GM12865 (cell line): Measurements from ENCODE around the gene NR4A2.

Experiments used
- DNase-seq: peaks from one replicate; pipeline ENCODE4 v3.0.0; 2010; ENCODE audit warnings: low read depth
- H3K4me3 ChIP-seq: 2 replicates; pipeline ENCODE4 v1.5.1; 2011; ENCODE audit warnings: mild to moderate bottlenecking, low read depth, low read length, control low read depth
- CTCF ChIP-seq: IDR thresholded peaks from 2 replicates; pipeline ENCODE4 v1.5.1; 2011; ENCODE audit warnings: low read length, control low read depth, low read depth, inconsistent platforms; ENCODE audit not compliant: insufficient read depth; ENCODE audit errors: missing control alignments

The NR4A2 gene

DNA sequence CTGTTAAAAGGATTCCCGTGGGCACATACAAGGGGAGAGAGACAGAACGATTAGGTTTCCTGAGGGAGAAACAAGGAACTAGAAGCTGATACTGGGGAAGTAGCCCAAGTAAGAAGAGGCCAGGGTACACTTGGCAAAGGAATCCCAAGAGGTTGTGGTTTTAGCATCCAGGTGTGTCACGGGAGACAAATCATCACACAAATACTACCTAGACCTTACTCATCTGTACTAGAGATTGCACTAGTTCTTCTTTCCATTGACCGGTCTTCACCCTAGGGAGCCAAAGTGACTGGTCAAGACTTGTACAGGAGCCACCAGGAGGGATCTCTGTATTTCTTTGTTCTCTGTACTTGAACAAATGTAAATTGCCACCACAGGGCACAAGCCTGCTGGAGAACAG lies 14.2 kb upstream of the NR4A2 start:
- no peak for DNase-seq
- no peak overlapping the region for H3K4me3 ChIP-seq
- no peak for TF ChIP-seq CTCF

DNA sequence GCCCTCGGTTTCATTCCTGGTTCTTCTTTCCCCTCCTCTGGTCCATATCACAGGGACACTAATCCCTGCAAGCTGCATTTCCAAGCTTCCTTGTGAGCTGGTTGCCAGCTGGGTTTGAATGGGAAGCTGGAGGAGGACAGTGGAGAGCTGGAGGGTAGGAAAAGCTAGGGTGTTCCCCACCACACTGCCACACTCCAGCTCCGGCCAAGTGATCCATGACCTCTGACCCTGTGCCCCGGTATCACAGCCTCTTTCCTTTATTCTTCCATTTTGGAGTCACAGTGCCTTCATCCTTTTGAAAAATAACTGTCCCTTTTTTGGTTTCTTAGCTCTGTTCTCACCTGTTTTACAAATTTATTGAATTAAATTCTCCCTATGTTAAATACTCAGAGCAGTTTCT lies 13.1 kb upstream of the NR4A2 start:
- no peak overlapping the region for H3K4me3 ChIP-seq
- TF ChIP-seq CTCF: no peak
- DNase-seq: no peak

DNA sequence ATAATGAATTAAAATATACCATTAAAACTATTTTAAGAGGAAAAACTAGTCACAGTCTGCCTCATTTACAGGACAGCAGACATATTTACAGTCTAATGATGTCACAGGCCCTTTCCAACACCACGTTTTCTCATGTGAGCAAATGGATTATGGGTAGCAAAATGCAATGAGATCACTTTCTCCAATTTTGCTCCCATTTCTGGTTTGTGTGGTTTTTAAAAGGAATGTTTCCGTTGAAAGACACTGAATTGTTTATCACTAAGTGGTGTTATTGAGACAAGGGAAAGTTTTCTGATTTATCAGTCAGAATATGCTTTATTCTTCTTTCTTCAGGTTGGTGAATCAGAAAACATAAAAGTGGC lies 11.4 kb upstream of the NR4A2 start:
- no peak for DNase-seq
- TF ChIP-seq CTCF: no peak
- H3K4me3 ChIP-seq: no peak overlapping the region

DNA sequence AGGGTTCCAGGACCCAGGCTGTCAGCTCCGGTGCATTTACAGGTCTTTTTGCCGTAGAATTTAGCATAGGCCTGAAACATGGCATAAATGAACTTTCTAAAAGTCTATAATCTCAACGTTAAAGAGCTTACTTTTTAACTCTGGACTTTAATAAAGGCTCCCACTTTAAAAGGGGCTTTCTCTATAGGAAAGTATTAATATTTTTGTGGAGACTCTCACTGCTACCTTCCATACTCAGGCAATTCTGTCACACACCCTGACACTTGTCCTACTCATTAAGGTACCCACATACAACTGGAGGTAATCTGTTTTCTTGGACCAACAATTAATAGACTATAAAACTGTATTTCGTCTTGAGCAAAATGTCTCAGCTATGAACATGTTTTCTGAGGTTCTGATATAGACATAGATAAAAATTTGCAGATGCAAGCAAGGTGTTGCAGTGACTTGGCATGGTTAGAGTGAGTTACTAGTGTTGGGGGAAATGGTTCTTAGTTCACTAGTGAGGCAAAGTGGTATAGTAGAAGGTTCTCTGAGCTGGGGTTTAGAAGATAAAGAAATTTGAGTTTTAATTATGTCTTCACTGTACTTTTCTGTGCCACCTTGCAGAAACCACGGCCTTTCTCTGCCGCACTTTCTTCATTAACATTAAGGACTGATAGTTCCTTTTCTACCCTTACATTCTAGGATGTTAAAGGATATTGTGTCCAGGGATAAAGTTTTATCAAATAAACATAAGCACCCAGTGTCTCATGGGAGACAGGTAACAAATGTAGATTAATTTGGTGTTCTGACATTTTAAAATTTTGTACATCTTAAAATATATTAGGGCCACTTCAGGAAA lies 10.8 kb upstream of the NR4A2 start:
- no peak for TF ChIP-seq CTCF
- DNase-seq: no peak
- H3K4me3 ChIP-seq: peak overlapping the region; percentile 88

DNA sequence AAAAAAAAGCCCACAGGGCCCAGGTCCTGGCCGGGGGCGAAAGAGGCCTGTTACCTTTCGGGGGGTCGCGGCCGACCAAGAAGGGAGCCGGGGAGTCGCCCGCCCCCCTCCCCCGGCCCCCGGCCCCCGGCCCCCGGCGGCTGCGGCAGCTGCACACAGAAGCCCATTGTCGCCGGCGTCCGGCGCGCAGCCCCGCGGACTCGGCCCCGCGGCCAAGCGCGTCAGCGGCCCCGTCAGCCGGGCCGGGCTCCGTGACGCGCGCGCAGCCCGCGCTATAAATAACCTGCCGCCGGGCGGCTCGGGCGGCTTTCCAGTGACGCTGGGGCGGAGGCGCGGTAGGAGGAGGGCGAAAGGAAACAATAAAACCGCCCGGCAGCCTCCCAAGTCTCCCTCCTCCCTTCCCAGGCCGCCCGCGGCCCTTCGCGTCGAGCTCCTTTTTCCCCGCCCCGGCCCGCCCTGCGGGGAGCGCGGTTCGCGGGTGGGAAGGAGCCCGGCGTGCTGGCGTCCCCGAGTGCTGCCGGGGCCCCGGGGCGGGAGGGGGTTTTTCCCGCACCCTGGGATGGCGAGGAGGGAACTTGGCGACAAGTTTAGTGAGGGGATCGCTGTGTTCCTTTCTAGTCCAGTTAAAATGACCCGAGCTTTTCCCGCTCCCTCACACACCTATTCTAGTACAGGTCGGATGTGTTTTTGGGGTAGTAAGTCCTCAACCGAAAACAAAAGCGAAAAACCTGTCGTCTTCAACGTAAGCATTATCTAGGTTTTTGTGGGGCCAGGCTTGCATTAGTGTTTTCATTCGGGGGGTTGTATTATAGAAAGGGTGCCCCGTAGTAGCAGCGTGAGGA lies 10.0 kb upstream of the NR4A2 start:
- H3K4me3 ChIP-seq: peak overlapping the region; percentile 99
- no peak for TF ChIP-seq CTCF
- DNase-seq: peak; percentile 92

- DNase-seq: peak; percentile 98
- no peak for TF ChIP-seq CTCF
- peak overlapping the region; percentile 99 for H3K4me3 ChIP-seq
These were observed 9.1 kb upstream of the NR4A2 start for GRCh38 chr2:156341452-156342253.
